Kidney epithelial cell (primary cell): Measurements from ENCODE around the gene ENAH. TPM values are rescaled to one million over a fixed set of nuclear protein-coding genes. Genes with fewer than 3 reads are reported as not detected.
"Not testable (repeated sequence)": the region's sequence is repeated elsewhere in the genome, so short reads cannot be mapped to it uniquely, and the experiment has no call there.

ENCODE experiments used
- DNase-seq: peaks from one replicate; pipeline ENCODE4 v3.0.0-alpha.2; 2010; ENCODE audit warnings: low read depth
- H3K27me3 ChIP-seq: 2 replicates; pipeline ENCODE4 v1.6.0; 2011; ENCODE audit warnings: low read length; ENCODE audit not compliant: control insufficient read depth, insufficient read depth
- H3K36me3 ChIP-seq: 2 replicates; pipeline ENCODE4 v1.5.1; 2011; ENCODE audit warnings: low read length; ENCODE audit not compliant: control insufficient read depth, insufficient read depth
- H3K4me3 ChIP-seq: 2 replicates; pipeline ENCODE4 v1.5.1; 2011; ENCODE audit warnings: low read depth, mild to moderate bottlenecking, control low read depth, low read length
- CTCF ChIP-seq: IDR thresholded peaks from 2 replicates; pipeline ENCODE4 v1.5.1; 2011; ENCODE audit warnings: mild to moderate bottlenecking, moderate library complexity, low read length, control low read depth, inconsistent platforms; ENCODE audit not compliant: insufficient read depth, poor library complexity, severe bottlenecking
- total RNA-seq: library from RNA; depleted of rRNA; stranded (reverse); fragments of >200 nt; gene quantifications from 2 replicates; pipeline ENCODE4 v1.2.3, GENCODE V29; 2015

ENAH gene
- total RNA-seq, 1 donor from 2014 or later = 95.8 TPM

DNA sequence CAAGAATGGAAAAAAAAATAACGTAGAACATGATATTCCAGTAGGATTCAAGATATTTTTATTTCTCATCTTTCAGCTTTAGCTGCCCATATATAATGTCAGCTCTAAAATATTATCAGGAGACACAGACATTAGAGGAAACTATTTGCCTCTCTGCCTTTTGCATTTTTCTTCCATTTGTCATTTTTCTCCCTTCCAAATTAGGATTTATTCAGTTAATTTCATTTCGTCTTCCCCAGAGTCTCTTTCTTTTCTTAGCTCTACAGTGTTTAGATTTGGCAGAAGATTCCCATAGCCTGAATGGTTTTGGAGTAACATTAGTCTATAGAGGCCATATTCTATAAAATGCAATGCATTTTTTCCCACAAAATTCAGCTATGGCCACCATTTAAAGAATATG is 5.1 kb upstream of the ENAH start:
- Histone ChIP-seq H3K4me3 (no peak overlapping the region), H3K36me3 (no peaks in the 10 kb centered on the region), H3K27me3 (no peaks in the 10 kb centered on the region)
- TF ChIP-seq CTCF = no peak
- no peak for DNase-seq

DNA sequence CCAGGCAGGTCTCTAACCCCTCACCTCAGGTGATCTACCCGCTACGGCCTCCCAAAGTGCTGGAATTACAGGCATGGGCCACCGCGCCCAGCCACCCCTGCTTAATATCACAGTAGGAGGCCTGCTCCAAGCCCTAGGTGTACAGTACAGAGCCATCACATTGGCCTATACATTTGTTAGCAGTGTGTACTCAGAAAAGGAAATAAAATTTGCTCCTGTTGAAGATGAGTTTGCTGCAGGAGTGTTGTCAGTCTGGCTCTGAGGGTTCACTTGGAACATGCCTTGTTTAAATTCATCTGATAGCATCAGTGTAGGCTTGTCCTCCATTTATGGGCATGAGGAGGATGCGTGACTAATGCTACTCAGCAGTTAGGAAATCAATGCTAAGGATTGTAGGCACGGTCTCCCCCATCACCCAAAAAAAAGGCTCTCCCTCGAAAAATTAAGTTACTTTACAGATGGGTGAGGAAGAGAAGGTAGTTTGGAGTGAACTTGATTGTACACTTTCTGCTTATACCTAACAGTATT is 4.6 kb upstream of the ENAH start:
- no peak for DNase-seq
- Histone ChIP-seq H3K36me3 (no peaks in the 10 kb centered on the region), H3K27me3 (no peaks in the 10 kb centered on the region), H3K4me3 (no peak overlapping the region)
- TF ChIP-seq CTCF = no peak

GRCh38 chr1:225656259-225656655 is 3.3 kb upstream of the ENAH start:
- H3K4me3 ChIP-seq, DNase-seq, H3K36me3 ChIP-seq: not testable (repeated sequence)

DNA sequence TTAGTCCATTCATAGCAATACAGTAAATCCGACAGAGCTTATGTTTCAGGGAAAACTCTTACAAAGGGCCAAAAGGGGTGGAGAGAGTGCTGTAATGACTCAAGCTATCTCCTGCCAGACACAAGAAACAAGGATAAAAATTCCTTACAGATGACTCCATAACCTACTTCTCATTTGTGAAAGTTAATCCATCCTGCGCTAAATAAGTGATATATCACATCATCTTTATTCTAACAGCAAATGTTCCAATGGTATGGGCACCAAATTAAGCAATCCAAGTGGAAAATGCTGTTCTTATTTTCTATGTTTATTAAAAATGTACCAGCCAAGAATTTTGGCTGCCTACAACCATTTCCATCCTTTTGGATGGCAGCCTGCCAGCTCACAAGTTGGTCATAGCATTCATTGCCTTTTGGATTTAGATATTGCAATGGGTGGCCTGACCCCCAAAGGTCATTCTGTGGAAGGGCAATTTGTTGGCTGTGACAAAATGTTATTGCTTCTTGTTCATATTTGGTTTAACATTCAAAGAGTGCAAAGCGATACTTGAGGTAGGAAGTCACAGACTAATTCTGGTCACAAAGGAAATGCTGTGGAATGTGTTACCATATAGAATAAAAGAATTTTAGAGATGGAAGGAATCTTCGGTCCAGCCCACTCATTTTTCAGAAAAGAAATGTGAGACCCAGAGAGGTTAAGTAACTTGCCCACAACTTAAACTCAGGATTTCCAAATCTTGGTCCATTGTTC is 2.8 kb upstream of the ENAH start:
- no peak for TF ChIP-seq CTCF

More at GRCh38 chr1:225656259-225656655, 3.3 kb upstream of the ENAH start:
- not testable (repeated sequence) for H3K27me3 ChIP-seq

GRCh38 chr1:225654688-225655508 is 2.0 kb upstream of the ENAH start:
- no peak for TF ChIP-seq CTCF
- H3K4me3 ChIP-seq = no peak overlapping the region
- no peak for DNase-seq
- H3K36me3 ChIP-seq = no peaks in the 10 kb centered on the region
- no peaks in the 10 kb centered on the region for H3K27me3 ChIP-seq

More for the DNA sequence above, 2.8 kb upstream of the ENAH start:
- Histone ChIP-seq H3K27me3 (no peaks in the 10 kb centered on the region), H3K4me3 (no peak overlapping the region), H3K36me3 (no peaks in the 10 kb centered on the region)
- DNase-seq = peak; percentile 94

GRCh38 chr1:225654277-225654597 is 1.3 kb upstream of the ENAH start:
- no peak for TF ChIP-seq CTCF
- DNase-seq = no peak
- Histone ChIP-seq H3K36me3 (no peaks in the 10 kb centered on the region), H3K27me3 (no peaks in the 10 kb centered on the region), H3K4me3 (no peak overlapping the region)
